ENCODE measurements around the gene VN1R4. TPM values are rescaled to one million over a fixed set of nuclear protein-coding genes. Genes with fewer than 3 reads are reported as not detected.
"Not testable (repeated sequence)": the region's sequence is repeated elsewhere in the genome, so short reads cannot be mapped to it uniquely, and the experiment has no call there.

Gene VN1R4
- polyA plus RNA-seq, 3 donors, result not detected

DNA sequence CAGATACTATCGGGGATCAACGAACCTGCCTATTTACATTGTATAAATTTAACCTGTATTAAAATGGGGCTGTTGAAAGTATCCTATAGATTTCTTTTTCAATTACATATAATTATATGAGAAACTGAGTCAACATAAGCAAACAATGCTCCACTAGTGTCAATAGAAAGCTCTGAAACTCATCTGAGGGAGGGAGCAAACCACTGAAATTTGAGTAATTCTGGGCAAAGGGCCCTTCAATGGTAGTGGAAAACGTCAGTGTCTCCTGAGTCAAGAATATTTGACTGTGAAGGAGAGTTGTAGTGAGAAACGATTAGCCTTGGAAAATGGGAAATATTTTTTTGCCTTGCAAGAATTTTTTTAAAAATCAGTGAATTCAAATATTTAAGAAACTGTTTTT lies 17.6 kb upstream of the VN1R4 start:
- no peak overlapping the region for H3K27ac Mint-ChIP-seq
- TF ChIP-seq, protein P1, sequence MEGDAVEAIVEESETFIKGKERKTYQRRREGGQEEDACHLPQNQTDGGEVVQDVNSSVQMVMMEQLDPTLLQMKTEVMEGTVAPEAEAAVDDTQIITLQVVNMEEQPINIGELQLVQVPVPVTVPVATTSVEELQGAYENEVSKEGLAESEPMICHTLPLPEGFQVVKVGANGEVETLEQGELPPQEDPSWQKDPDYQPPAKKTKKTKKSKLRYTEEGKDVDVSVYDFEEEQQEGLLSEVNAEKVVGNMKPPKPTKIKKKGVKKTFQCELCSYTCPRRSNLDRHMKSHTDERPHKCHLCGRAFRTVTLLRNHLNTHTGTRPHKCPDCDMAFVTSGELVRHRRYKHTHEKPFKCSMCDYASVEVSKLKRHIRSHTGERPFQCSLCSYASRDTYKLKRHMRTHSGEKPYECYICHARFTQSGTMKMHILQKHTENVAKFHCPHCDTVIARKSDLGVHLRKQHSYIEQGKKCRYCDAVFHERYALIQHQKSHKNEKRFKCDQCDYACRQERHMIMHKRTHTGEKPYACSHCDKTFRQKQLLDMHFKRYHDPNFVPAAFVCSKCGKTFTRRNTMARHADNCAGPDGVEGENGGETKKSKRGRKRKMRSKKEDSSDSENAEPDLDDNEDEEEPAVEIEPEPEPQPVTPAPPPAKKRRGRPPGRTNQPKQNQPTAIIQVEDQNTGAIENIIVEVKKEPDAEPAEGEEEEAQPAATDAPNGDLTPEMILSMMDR (IDR thresholded peaks at IDR 0.05), result no peak
- Histone ChIP-seq H3K4me3 (replicated peaks in 1 of 3; ENCODE audit: low read depth in 2 of 3, low read length in 3 of 3) (no peak overlapping the region), H3K4me1 (ENCODE audit: control insufficient read depth in 1 of 2, insufficient read depth in 2 of 2, low read length in 2 of 2) (no peaks in the 10 kb centered on the region), H3K36me3 (replicated peaks in 1 of 2; ENCODE audit: control insufficient read depth in 1 of 2, insufficient read depth in 2 of 2, low read length in 2 of 2) (no peaks in the 10 kb centered on the region), H4K20me1 (ENCODE audit: insufficient read depth, low read length) (no peaks in the 10 kb centered on the region), H3K4me2 (replicated peaks; ENCODE audit: extremely low read depth, low read length, poor library complexity, severe bottlenecking) (no peak overlapping the region), H3K27me3 (ENCODE audit: control insufficient read depth in 2 of 2, insufficient read depth in 2 of 2, low read length in 2 of 2) (no peaks in the 10 kb centered on the region), H3K79me2 (ENCODE audit: insufficient read depth, low read length) (no peaks in the 10 kb centered on the region), H3K9me3 (replicated peaks in 1 of 2; ENCODE audit: control insufficient read depth in 1 of 2, insufficient read depth in 1 of 2, low read length in 2 of 2) (peaks cover 47 to 71% of the 10 kb centered on the region in 2 donors), H3K9ac (ENCODE audit: insufficient read depth, low read length, poor library complexity, severe bottlenecking) (no peak overlapping the region), H2AFZ (ENCODE audit: insufficient read depth, low read depth, low read length, poor library complexity, severe bottlenecking) (no peak overlapping the region), H3K27ac (ENCODE audit: low read depth in 1 of 2, low read length in 2 of 2) (no peak overlapping the region)
- H3K9me3 Mint-ChIP-seq, result peaks cover 32 to 74% (median 58%) of the 10 kb centered on the region in 7 donors
- H3K36me3 Mint-ChIP-seq, result no peaks in the 10 kb centered on the region
- H3K4me1 Mint-ChIP-seq, result no peaks in the 10 kb centered on the region
- no peak overlapping the region for H3K4me3 Mint-ChIP-seq
- no peak for DNase-seq
- no CpG with 5 or more reads among the region's 4 CpGs for WGBS (ENCODE audit: insufficient coverage)
- H3K27me3 Mint-ChIP-seq (ENCODE audit: low read depth in 3 of 3), result no peaks in the 10 kb centered on the region
- intact Hi-C loops (cut with micrococcal nuclease), result no loop called here

DNA sequence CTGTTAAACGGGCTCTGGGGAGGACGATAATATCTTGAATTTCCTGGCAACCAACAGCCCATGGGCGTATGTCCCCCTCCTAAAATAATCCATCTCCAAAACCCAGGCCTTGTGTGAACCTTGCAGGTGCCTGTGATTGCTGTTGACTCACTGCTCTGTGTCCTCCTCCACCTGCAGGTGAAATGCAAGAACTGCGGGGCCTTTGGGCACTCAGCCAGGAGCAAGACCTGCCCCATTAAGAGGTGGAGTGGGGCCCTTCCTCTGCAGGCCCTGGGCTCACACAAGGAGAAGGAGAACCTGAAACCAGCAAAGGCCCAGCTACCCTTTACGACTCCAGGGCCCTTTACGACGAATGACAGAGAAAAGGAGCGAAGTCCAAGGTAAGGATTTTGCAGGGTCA lies 14.4 kb upstream of the VN1R4 start:
- H4K20me1 ChIP-seq (ENCODE audit: insufficient read depth, low read length); H3K79me2 ChIP-seq (ENCODE audit: insufficient read depth, low read length); H3K27me3 Mint-ChIP-seq (ENCODE audit: low read depth in 3 of 3); H3K27ac Mint-ChIP-seq; H3K27me3 ChIP-seq (ENCODE audit: control insufficient read depth in 2 of 2, insufficient read depth in 2 of 2, low read length in 2 of 2); H3K4me1 ChIP-seq (ENCODE audit: control insufficient read depth in 1 of 2, insufficient read depth in 2 of 2, low read length in 2 of 2); H3K36me3 ChIP-seq (replicated peaks in 1 of 2; ENCODE audit: control insufficient read depth in 1 of 2, insufficient read depth in 2 of 2, low read length in 2 of 2); H3K27ac ChIP-seq (ENCODE audit: low read depth in 1 of 2, low read length in 2 of 2); H3K4me1 Mint-ChIP-seq; H3K36me3 Mint-ChIP-seq; H3K4me2 ChIP-seq (replicated peaks; ENCODE audit: extremely low read depth, low read length, poor library complexity, severe bottlenecking); H3K4me3 ChIP-seq (replicated peaks in 1 of 3; ENCODE audit: low read depth in 2 of 3, low read length in 3 of 3); H3K9ac ChIP-seq (ENCODE audit: insufficient read depth, low read length, poor library complexity, severe bottlenecking); H2AFZ ChIP-seq (ENCODE audit: insufficient read depth, low read depth, low read length, poor library complexity, severe bottlenecking); H3K4me3 Mint-ChIP-seq; intact Hi-C loops (cut with micrococcal nuclease); DNase-seq: not testable (repeated sequence)
- WGBS (ENCODE audit: insufficient coverage), result no CpG with 5 or more reads among the region's 8 CpGs
- H3K9me3 Mint-ChIP-seq, result peaks cover 38 to 77% (median 61%) of the 10 kb centered on the region in 7 donors
- H3K9me3 ChIP-seq (replicated peaks in 1 of 2; ENCODE audit: control insufficient read depth in 1 of 2, insufficient read depth in 1 of 2, low read length in 2 of 2), result peaks cover 49 to 65% of the 10 kb centered on the region in 2 donors

Measured in CD14-positive monocyte (primary cell).